Measurements from ENCODE around the gene RELCH. TPM values are rescaled to one million over a fixed set of nuclear protein-coding genes. Genes with fewer than 3 reads are reported as not detected.
A peak's percentile ranks its signal among the peaks of the same experiment; 100 is the strongest.

RELCH gene
- total and polyA plus RNA-seq, 10 of the 15 experiments (the other 5 are each of a cell fraction or from before 2014, with no cell fraction given) = 3.1 to 23.6 (median 14.5) TPM

DNA sequence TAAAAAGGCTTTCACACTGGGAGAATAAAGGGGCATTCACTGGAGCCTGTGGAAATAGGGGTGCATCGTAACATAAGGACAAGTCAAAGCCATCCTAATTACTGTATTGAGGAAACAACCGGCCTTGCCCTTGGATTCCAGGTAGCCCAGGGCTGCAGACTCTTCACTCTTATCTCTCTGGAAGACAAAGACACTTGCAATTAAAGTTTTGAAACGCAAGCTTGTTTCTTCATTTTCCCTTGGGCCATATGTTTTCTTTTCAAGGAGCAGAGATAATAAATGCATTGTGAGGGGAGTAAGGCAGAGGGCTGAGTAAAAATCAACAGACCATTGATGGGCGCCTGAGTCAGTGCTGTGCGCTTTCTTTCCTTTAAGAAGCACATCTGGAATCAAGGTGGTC lies 149.6 kb downstream of the RELCH start (continued):
- TF ChIP-seq, protein P1, sequence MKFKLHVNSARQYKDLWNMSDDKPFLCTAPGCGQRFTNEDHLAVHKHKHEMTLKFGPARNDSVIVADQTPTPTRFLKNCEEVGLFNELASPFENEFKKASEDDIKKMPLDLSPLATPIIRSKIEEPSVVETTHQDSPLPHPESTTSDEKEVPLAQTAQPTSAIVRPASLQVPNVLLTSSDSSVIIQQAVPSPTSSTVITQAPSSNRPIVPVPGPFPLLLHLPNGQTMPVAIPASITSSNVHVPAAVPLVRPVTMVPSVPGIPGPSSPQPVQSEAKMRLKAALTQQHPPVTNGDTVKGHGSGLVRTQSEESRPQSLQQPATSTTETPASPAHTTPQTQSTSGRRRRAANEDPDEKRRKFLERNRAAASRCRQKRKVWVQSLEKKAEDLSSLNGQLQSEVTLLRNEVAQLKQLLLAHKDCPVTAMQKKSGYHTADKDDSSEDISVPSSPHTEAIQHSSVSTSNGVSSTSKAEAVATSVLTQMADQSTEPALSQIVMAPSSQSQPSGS (IDR thresholded peaks at IDR 0.05; ENCODE audit: low read length) = no peak

DNA sequence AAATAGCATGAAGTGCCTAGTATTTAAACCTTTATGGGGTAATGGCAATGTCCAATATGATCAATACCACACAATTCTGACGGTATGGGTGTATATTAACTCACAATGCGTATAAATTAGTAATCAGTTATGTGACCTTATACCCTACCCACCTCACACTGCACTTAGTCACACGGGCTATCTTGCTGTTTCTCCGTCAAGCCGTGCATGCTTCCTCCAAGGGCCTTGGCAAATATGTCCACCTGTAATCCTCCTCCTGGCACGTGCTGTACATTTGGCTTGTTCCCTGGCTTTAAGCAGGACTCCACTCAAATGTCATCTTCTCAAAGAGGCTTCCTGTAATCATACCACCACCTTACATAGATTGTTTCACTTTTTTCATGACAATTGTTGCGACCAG lies 150.3 kb downstream of the RELCH start:
- no peak for FAIRE-seq
- no peaks in the 10 kb centered on the region for H3K4me1 ChIP-seq (ENCODE audit: control insufficient read depth, insufficient read depth, low read length)
- intact Hi-C loops (cut with micrococcal nuclease; ENCODE audit: unreplicated experiment) (no loop called here), in situ Hi-C loops (cut with MboI) (no loop called here)
- ChIA-PET POLR2A (no interaction called here), RAD21 (ENCODE audit: unreplicated experiment) (no interaction called here), CTCF (no interaction called here), SMC1A (ENCODE audit: uncharacterized antibody, unreplicated experiment) (no interaction called here)
- H3K27ac ChIP-seq (ENCODE audit: control insufficient read depth, insufficient read depth) = no peak overlapping the region
- no peaks in the 10 kb centered on the region for H3K36me3 ChIP-seq (ENCODE audit: control insufficient read depth in 2 of 2, insufficient read depth in 2 of 2, low read length in 1 of 2)
- no peak overlapping the region for H3K4me2 ChIP-seq (ENCODE audit: control insufficient read depth, insufficient read depth)
- no peak for ATAC-seq
- 39% methylated on average over 7 of the region's 7 CpGs for WGBS (ENCODE audit: insufficient coverage, insufficient replicate concordance, low lambda C conversion rate, missing lambda C conversion rate)
- H3K9ac ChIP-seq (ENCODE audit: control insufficient read depth, insufficient read depth, low read length) = no peak overlapping the region
- no peaks in the 10 kb centered on the region for H4K20me1 ChIP-seq (ENCODE audit: control insufficient read depth, insufficient read depth)
- no peak for TF ChIP-seq CBX3 (IDR thresholded peaks at IDR 0.05; ENCODE audit: borderline replicate concordance, low read depth)
- no peaks in the 10 kb centered on the region for H3K79me2 ChIP-seq (ENCODE audit: control insufficient read depth, insufficient read depth, low read length)
- BruUV-seq (replicated peaks) = no TSS peak
- no peaks in the 10 kb centered on the region for H3K27me3 ChIP-seq (replicated peaks in 1 of 2; ENCODE audit: control insufficient read depth in 2 of 2, insufficient read depth in 2 of 2, low read length in 1 of 2)
- no peak overlapping the region for H2AFZ ChIP-seq (ENCODE audit: control insufficient read depth, low read depth, low read length)
- no peak overlapping the region for H3K4me3 ChIP-seq
- H3K9me3 ChIP-seq (replicated peaks; ENCODE audit: control insufficient read depth, insufficient read depth, low read length) = no peaks in the 10 kb centered on the region
- DNase-seq (ENCODE audit: low read depth, low spot score) = no peak

DNA sequence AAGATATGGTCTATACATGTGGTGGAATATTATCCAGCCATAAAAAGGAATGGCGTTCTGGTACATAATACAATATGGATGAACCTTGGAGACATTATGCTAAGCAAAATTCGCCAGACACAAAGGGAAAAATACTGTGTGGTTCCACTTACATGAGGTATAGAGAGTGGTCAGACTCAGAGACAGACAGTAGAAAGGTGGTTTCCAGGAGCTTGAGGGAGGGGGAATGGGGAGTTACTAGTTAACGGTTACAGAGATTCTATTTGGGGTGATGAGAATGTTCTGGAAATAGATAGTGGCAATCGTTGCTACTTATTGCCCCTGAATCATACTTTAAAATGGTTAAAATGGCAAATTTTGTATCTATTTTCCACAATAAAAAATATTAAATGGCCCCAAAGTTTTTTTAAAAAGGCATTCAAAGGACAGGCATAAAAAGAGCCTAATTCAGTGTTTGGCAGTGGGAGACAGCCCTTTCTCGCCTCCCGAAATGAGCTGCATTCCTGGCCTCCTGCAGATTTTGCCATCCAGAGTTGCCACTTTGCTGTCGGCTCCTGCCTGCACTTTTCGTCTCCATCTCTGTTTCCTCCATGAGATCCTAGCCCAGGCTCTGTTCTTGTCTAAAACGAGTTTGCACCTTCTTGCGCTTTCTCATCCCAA lies 151.5 kb downstream of the RELCH start:
- Histone ChIP-seq H3K27me3 (replicated peaks in 1 of 2; ENCODE audit: control insufficient read depth in 2 of 2, insufficient read depth in 2 of 2, low read length in 1 of 2) (no peaks in the 10 kb centered on the region), H3K9ac (ENCODE audit: control insufficient read depth, insufficient read depth, low read length) (no peak overlapping the region), H3K9me3 (replicated peaks; ENCODE audit: control insufficient read depth, insufficient read depth, low read length) (no peaks in the 10 kb centered on the region), H3K79me2 (ENCODE audit: control insufficient read depth, insufficient read depth, low read length) (no peaks in the 10 kb centered on the region), H4K20me1 (ENCODE audit: control insufficient read depth, insufficient read depth) (no peaks in the 10 kb centered on the region), H3K27ac (ENCODE audit: control insufficient read depth, insufficient read depth) (no peak overlapping the region), H3K4me3 (no peak overlapping the region), H3K36me3 (ENCODE audit: control insufficient read depth in 2 of 2, insufficient read depth in 2 of 2, low read length in 1 of 2) (no peaks in the 10 kb centered on the region), H2AFZ (ENCODE audit: control insufficient read depth, low read depth, low read length) (no peak overlapping the region), H3K4me1 (ENCODE audit: control insufficient read depth, insufficient read depth, low read length) (no peaks in the 10 kb centered on the region), H3K4me2 (ENCODE audit: control insufficient read depth, insufficient read depth) (no peak overlapping the region)
- ChIA-PET RAD21 (ENCODE audit: unreplicated experiment) (interaction anchor here (0.9 kb wide), 1 partner anchor 11 kb away, joined by 4 read pairs; no protein-coding TSS in a partner anchor), SMC1A (ENCODE audit: uncharacterized antibody, unreplicated experiment) (interaction anchor here (1.2 kb wide), 1 partner anchor 14 kb away, joined by 3 read pairs; no protein-coding TSS in a partner anchor), POLR2A (no interaction called here), CTCF (interaction anchor here (1.5 to 1.6 kb wide), 2 partner anchors 10 to 13 kb away, joined by 4 to 6 read pairs; no protein-coding TSS in a partner anchor)
- ATAC-seq (peak; percentile 78), FAIRE-seq (no peak), DNase-seq (ENCODE audit: low read depth, low spot score) (no peak)
- no TSS peak for BruUV-seq (replicated peaks)
- in situ Hi-C loops (cut with MboI) = no loop called here
- 63% methylated on average over 10 of the region's 10 CpGs for WGBS (ENCODE audit: insufficient coverage, insufficient replicate concordance, low lambda C conversion rate, missing lambda C conversion rate)
- intact Hi-C loops (cut with micrococcal nuclease; ENCODE audit: unreplicated experiment) = no loop called here
- TF ChIP-seq SREBF1 (IDR thresholded peaks at IDR 0.05; ENCODE audit: low read length) (no peak), IKZF1 (conservative IDR thresholded peaks at IDR 0.05) (0 out of 2 replicates have a peak, but pooled peaks have one; percentile 12), SP1 (IDR thresholded peaks at IDR 0.05; ENCODE audit: low read depth, low read length) (no peak), RCOR1 (conservative IDR thresholded peaks at IDR 0.05; ENCODE audit: low read depth, low read length) (no peak), MYB (IDR thresholded peaks at IDR 0.05; ENCODE audit: borderline replicate concordance, low read depth, low read length) (0 out of 2 replicates have a peak, but pooled peaks have one; percentile 40), ESRRA (IDR thresholded peaks at IDR 0.05; ENCODE audit: low read length) (no peak)
- TF ChIP-seq, protein P2, sequence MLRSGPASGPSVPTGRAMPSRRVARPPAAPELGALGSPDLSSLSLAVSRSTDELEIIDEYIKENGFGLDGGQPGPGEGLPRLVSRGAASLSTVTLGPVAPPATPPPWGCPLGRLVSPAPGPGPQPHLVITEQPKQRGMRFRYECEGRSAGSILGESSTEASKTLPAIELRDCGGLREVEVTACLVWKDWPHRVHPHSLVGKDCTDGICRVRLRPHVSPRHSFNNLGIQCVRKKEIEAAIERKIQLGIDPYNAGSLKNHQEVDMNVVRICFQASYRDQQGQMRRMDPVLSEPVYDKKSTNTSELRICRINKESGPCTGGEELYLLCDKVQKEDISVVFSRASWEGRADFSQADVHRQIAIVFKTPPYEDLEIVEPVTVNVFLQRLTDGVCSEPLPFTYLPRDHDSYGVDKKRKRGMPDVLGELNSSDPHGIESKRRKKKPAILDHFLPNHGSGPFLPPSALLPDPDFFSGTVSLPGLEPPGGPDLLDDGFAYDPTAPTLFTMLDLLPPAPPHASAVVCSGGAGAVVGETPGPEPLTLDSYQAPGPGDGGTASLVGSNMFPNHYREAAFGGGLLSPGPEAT (IDR thresholded peaks at IDR 0.05; ENCODE audit: low read depth) = 0 out of 2 replicates have a peak, but pooled peaks have one; percentile 71
- TF ChIP-seq, protein P3, sequence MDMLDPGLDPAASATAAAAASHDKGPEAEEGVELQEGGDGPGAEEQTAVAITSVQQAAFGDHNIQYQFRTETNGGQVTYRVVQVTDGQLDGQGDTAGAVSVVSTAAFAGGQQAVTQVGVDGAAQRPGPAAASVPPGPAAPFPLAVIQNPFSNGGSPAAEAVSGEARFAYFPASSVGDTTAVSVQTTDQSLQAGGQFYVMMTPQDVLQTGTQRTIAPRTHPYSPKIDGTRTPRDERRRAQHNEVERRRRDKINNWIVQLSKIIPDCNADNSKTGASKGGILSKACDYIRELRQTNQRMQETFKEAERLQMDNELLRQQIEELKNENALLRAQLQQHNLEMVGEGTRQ (IDR thresholded peaks at IDR 0.05; ENCODE audit: borderline replicate concordance, low read depth, low read length) = no peak
